Fibroblast of the conjunctiva (primary cell): ENCODE data around the gene RAB40B.

Experiments used
- DNase-seq: peaks from one replicate; pipeline ENCODE4 v3.0.0-alpha.2; 2010; ENCODE audit warnings: low read depth

RAB40B gene

DNA sequence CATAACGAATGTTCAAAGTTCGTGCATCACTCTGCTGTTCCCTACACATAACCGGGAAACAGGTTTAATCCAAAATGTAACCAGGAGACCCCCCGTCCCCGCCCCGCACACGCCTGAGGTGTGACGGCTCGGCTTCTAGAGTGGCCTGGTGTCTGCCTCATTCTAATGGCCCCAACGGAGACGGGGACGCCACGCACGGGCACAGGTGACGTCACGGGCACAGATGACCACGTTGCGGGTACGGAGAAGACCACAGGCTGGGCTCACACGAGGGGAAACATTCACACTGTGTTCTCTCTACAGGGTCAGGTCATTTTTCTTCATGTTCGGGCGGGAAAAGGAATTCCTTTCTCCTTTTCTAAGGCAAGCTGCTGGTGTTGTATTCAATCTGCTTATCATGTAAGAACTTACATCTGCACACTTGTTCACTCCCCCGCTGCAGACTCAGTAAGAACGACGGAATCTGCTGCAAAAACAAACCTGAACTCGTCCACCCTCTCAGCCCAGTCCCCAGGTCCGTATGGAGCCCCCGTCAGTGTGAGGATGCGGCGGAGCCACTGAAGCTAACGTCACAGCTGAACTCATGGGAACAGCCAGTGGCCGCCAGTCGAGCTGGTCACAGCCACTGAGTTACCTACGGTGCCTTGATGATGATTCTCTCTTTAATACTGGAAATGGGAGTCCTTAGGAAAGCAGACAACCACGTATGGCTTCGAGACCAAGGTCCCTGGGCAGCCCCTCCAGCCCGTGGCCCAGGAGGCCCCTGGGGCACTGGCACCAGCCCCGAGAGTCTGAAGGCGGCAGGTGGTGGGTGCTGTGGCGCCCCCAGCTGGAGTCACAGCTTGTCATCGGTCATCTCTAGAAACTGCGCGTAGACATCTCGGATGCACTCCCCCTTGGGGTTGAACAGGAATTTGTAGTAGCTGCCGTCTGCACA lies 83.1 kb downstream of the RAB40B start:
- no peak for DNase-seq

GRCh38 chr17:82614095-82614631 lies 84.3 kb downstream of the RAB40B start:
- no peak for DNase-seq

GRCh38 chr17:82613283-82614094 lies 85.0 kb downstream of the RAB40B start:
- no peak for DNase-seq

DNA sequence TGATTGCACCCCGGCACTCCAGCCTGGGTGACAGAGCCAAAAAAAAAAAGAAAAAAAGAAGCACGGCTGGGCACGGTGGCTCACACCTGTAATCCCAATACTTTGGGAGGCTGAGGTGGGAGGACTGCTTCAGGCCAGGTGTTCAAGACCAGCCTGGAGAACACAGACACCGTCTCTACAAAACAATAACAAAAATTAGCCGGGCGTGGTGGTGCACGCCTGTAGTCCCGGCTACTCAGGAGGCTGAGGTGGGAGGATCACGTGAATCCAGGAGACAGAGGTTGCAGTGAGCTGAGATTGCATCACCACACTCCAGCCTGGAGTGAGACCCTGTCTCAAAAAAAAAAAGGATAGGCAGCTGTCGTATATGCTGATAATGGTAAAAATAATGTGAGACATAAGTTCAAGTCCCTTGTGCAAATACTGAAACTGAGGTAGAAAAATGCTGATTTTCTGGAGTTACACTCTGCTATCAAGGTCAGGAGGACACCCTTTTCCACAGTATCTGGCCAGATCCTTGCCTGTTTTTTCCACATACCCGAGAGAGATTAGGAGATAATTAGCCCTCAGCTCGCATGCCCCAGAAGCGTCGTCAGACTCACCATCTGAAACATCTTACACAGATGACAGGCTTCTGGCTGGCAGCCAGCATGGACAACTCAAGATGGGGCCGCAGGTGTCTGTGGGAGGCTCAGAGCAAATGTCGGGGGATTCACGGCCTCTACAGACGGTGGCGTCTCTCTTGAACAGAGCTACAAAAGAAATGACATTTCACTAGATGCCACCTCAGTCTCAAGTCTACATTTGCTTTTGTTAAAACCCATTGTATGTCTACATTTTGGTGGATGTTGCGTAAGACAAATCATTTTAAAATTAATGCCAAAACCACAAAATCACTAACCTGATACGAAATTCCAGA lies 87.1 kb downstream of the RAB40B start:
- no peak for DNase-seq

DNA sequence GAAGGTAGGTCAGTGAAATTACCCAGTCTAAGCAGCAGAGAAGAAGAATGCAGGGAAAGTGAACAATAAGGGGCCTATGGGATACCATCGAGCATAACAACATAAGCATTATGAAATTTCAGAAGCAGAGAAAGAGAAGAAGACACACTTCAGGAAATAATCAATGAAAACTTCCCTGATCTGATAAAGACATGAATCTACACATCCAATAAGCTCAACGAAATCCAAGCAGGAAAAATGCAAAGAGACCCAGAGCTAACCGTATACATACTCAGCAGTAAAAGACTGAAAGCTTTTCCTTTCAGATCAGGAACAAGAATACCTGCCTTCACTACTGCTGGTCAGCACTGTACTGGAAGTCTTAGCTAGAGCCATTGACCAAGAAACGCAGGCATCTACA lies 88.8 kb downstream of the RAB40B start:
- no peak for DNase-seq

DNA sequence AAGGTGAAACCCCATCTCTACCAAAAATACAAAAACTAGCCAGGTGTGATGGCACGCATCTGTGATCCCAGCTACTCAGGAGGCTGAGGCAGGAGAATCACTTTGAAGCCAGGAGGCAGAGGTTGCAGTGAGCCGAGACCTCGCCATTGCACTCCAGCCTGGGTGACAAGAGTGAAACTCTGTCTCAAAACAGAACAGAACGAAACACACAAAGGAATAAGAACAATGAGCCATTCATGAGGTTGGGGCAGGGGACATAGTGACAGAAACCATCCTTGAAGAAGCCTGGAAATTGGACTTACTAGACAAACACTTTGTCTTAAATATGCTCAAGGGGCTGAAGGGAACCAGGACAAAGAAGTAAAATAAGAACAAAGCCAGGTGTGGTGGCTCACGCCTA lies 89.7 kb downstream of the RAB40B start:
- no peak for DNase-seq

DNA sequence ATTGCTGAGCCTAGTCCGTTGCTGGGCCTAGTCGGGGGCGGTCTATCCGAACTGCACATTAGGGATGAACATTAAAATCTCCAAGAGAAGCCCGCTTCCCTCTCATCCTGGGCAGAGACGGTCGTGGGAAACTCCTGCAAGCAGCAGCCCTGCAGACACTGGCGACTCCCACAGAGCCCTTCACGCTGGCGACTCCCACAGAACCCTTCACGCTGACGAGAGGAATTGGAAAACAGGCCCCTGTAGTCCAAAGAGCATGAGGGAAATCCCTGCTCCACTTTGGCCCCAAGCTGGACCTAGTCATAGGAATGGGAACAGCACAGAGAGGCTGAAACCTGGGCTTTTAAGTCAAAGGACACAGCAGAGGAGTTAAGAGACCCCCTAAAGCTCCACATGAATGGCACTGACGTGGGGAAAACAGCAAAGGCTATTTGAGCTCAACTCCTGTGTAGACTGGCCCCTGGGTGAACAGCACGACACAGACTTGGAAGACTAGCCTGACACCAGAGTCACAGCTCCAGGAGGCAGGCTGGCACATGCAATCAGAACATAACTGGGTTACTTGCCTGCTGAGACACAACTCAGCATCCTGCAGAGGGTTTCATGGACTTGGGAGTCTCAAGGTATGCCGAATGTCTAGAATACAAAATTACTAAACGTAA lies 92.4 kb downstream of the RAB40B start:
- no peak for DNase-seq
